Measurements from ENCODE around the gene SLC4A3.
"Not testable (repeated sequence)": the region's sequence is repeated elsewhere in the genome, so short reads cannot be mapped to it uniquely, and the experiment has no call there.

SLC4A3 gene

GRCh38 chr2:219648963-219649362 is 21.5 kb downstream of the SLC4A3 start:
- no peak for DNase-seq

- DNase-seq, result no peak
These were observed 23.2 kb downstream of the SLC4A3 start for GRCh38 chr2:219650426-219651248.

DNA sequence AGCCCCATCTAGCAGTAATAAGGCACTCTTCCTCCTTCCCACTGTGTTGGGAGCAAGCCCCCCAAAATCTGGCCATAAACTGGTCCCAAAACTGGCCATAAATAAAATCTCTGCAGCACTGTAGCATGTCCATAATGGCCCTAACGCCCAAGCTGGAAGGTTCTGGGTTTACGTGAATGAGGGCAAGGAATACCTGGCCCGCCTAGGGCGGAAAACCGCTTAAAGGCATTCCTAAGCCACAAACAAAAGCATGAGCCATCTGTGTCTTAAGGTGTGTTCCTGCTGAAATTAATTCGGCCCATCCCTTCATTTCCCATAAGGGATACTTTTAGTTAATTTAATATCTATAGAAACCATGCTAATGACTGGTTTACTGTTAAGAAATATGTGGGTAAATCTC is 24.2 kb downstream of the SLC4A3 start:
- DNase-seq, result not testable (repeated sequence)

- DNase-seq, result no peak
These were observed 29.1 kb downstream of the SLC4A3 start for GRCh38 chr2:219656526-219656925.

DNA sequence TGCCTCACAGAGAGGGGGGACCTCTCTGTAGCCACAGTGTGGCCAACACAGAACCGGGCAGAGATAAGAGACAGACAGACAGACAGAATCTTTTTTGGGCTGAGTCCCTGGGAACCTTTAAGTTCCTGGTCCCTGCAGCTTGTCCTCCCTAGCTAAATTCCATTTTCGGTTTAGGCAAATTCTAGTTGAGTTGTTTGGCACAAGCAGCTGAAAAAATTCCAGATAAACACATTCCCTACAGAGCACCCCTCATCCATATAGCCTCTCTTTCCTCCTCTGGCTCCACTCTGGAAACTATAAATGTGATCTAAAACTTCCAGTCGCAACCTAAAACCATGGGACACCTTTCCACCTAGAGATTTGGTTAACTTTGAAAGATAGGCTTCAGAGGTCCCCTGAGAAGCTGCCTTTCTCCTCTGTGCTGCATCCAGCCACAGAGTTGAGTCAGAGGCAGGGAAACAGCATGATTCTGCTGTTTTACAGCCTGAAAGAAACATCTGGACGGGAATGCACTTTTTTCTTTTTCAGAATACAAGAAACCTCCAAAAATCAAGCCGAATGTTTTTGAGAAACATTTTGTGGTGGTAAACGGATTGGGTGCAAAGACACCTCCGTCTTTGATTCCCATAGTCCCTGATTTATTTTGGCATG is 30.9 kb downstream of the SLC4A3 start:
- no peak for DNase-seq

GRCh38 chr2:219658874-219659273 is 31.4 kb downstream of the SLC4A3 start:
- DNase-seq, result no peak

DNA sequence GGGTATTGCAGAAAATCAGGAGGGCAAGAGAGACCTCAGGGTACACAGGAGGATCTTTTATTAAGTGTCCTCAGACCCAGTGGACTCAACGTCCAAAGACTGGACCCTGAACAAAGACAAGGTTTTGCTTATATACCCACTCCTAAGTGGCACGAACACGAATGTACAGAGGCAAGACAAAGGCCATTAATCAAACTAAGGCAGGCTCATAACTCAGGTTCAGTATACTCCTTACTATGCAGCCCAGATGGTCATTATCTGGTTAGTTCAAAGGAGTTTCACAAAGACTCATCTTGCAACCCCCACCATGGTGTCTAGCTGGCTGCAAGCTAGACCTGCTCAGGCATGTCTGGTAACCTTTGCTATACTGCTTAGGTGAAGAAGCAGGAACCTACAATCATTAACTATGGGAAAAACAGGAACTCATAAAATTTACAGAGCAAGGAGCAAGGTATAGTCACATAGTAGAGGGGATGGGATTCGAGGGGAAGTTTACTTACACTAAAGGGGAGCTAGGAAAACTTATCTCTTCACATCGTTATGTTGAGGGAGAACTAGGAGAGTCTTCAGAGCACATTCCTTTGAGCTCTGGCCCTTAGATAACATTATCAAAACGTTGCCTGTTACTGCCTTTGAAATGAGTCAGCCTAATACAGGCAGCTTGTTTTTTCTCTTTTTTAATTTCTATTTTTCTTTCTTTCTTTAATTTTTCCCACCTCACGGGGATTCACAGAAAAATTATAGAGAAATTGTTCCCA is 33.9 kb downstream of the SLC4A3 start:
- no peak for DNase-seq

DNA sequence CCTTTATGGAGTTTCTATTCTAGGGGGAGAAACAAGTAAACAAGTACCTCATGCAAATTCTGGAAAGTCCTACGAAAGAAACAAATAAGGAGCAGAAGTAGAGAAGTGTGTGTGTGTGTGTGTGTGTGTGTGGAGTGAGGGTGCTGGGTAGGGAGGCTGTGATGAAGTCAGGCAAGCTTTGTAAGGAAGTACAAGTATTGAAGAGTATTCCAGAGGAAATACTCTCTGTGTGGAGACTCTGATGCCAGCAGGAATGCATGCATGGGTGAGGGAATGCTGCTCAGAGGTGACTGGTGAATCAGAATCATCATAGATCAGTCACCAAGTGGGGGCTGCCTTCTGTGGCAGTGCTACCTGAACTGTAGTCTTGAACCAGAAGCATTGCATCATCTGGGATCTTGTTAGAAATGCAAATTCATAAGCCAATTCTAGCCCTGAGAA is 34.5 kb downstream of the SLC4A3 start:
- DNase-seq, result no peak

GRCh38 chr2:219662566-219662965 is 35.1 kb downstream of the SLC4A3 start:
- no peak for DNase-seq

DNA sequence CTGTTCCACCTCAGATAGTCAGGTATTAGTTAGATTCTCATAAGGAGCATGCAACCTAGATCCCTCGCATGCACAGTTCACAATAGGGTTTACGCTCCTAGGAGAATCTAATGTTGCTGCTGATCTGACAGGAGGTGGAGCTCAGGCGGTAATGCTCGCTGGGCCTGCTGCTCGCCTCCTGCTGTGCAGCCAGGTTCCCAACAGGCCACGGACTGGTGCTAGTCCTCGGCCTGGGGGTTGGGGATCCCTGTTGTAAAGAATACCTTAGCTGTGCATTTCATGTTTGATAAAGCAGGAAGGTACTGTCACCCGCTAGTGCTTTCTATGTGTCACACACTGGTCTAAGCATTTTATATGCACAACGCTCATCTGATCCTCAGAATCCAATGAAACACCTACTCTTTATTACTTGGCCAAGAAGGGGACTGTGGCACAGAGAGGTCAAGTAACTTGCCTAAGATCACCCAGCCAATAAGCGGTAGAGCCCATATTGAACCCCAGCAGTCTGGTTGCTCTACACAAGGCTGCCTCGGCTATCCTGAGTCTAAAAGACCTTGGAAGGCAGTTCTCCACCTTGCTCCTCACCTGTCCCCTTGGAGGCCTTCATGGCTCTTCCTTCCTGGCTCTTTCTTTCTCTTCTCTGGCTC is 35.8 kb downstream of the SLC4A3 start:
- DNase-seq, result no peak

- DNase-seq, result no peak
These were observed 36.6 kb downstream of the SLC4A3 start for GRCh38 chr2:219664041-219664440.

- no peak for DNase-seq
These were observed 37.5 kb downstream of the SLC4A3 start for GRCh38 chr2:219664944-219665343.

DNA sequence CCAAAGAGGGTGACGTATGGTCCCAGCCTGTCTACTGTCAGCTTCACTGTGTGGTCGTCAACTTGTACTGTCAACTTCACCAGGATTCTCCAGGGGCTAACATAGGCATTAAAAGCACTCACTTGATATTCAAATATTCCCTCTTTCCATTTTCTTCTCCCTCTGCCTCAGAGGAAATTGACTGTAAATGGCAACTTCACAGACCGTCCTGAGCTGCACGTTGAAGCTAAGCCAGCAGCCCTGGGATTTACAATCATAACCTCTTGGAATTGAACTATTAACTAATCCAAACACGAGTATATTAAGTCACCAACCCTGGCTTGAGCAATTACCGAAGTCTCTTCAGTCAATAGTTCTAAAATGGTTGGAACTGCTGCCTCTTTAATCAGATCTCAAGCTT is 38.5 kb downstream of the SLC4A3 start:
- DNase-seq, result no peak

DNA sequence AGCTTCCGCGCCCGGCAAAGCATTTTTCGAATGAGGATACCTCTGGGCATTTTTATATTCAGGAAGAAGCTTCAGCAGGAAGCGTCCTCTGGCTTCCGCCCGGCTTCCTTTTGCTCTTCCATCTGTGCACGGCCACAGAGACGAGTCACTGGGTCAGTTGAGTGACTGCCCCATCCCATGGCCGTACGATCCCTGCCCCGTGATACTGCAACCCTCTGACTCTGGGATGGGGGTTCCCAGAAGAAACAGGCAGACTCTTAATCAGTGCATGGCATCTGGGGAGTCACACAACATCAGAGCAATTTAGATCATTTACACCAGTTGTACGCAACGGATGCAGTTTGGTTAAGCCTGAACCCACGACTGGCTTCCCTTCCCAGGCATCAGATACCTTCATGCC is 40.9 kb downstream of the SLC4A3 start:
- DNase-seq, result no peak

DNA sequence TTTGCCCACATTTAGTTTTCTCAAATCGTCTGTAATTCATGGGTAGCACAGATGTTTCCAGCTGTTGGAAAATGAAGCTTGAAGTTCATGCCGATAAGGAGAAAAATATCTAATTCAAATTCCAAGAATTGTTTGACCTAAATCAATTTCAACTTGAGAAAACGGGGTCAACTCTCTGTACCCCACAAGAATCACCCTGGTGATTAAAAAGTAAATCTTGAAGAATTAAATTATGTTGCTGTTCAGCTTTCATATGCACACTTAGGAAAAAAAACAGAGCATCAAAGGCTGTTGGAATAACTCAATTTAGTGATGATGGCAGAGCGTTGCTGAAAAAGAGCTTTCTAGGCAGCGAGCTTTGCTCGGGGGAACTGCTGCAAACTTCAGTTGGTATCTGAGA is 43.0 kb downstream of the SLC4A3 start:
- no peak for DNase-seq

DNA sequence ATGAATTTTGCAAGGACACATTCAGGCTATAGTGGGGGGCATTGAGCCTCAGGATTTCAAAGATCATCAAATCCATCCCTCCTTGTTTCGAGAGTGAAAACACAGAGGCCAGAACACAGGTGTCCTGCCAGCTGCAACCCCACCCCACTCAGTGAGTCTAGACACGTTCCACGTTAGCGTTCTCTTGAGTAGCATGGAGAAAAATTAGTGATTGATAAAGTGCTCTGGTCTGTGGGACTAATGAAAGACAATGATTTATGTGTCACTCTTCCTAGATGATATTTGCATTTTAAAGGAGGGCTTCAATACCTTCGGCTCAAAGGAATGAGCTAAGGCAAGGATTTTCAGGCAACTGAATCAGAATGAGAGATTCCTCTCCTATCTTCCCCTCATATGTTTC is 43.8 kb downstream of the SLC4A3 start:
- no peak for DNase-seq

DNA sequence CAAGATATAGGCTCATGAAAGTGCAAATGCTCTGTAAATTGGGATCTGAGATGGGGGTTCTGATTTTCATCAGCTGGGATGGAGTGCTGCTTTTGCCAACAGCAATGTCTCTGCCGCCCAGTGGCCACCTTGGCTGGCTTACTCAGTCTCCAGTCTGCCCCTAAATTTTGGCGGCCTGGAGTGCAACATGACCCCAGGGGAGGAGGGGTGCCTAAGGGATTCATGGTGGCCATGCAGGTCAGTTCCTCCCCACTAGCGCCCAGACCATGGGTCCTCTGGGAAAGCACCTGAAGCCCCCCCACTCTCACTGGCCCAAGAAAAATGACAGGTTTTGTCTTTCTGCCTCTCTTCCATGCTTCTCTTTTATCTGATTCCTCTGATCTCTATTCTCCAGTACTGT is 45.0 kb downstream of the SLC4A3 start:
- no peak for DNase-seq

GRCh38 chr2:219675221-219675620 is 47.8 kb downstream of the SLC4A3 start:
- DNase-seq, result no peak

DNA sequence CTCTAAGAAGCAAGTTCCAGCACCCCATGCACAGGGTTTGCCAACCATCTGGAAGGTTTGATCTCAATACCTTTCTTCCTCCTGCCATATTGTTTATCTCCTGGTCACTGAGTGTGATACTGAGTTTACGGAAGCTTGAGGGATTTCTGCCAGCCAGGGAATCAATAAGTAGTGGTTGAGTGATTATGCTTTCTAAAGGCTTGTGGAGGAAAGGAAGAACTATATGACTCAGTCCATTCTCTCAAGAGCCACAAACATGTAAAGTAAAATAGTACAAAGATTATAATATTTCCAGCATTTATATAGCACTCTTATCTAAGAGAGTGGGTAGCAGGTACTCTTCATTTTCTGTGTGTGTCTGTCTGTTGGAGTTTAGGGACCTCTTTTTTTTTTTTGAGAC is 49.2 kb downstream of the SLC4A3 start:
- no peak for DNase-seq

- no peak for DNase-seq
These were observed 51.6 kb downstream of the SLC4A3 start for GRCh38 chr2:219679041-219679440.

- no peak for DNase-seq
These were observed 52.1 kb downstream of the SLC4A3 start for GRCh38 chr2:219679571-219679970.

DNA sequence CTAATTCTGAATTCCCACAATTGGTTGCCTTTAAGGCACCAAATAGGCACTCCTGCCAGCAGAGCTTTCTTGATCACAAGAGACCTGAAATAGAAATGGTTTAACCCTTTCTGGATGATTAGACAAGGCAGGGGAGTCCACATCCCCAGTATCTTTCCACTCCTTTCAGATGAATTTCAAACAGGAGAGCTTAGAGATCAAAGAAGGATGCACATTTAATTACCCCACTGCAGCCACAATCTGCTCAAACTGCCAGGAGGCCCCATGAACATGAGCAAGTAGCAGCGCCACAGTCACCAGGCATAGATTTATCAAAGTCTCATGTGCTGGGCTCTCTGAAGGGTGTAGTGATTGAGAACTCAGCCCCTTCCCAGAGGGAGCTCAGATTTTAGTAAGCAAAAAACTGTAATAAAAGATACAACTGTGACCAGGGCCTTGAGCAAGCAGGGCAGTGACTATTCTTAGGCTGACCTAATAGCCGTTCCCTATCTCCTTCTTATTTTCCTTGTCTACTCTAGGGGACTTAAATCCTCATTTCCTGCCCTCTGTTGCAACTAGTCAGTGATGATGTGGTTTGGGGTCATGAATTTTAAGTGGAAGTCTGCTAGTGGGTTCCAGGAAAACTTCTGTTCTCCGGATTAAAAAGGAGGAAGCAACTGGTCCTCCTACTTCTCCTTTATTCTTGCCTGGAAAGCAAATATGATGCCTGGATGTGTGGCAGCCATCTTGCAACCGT is 53.7 kb downstream of the SLC4A3 start:
- no peak for DNase-seq

Measured in SHP77 (cell line).